Ishikawa (cell line): ENCODE data around the gene TOMM34.

Source experiments
- CEBPB ChIP-seq: IDR thresholded peaks from 2 replicates; pipeline ENCODE4 v1.6.1; 2012
- CREB1 ChIP-seq: IDR thresholded peaks from 2 replicates; pipeline ENCODE4 v1.6.1; 2012; ENCODE audit warnings: low read depth
- EGR1 ChIP-seq: IDR thresholded peaks from 2 replicates; pipeline ENCODE4 v1.6.1; 2012
- EP300 ChIP-seq: IDR thresholded peaks from 2 replicates; pipeline ENCODE4 v1.6.1; 2012; ENCODE audit warnings: borderline replicate concordance
- FOXM1 ChIP-seq: IDR thresholded peaks from 2 replicates; pipeline ENCODE4 v1.6.1; 2012; ENCODE audit warnings: low read depth, borderline replicate concordance
- MAX ChIP-seq: IDR thresholded peaks from 2 replicates; pipeline ENCODE4 v1.6.1; 2012
- NFIC ChIP-seq: IDR thresholded peaks from 2 replicates; pipeline ENCODE4 v1.6.1; 2012
- RAD21 ChIP-seq: IDR thresholded peaks from 2 replicates; pipeline ENCODE4 v1.6.1; 2012; ENCODE audit warnings: low read depth
- TAF1 ChIP-seq: IDR thresholded peaks from 2 replicates; pipeline ENCODE4 v1.6.1; 2012; ENCODE audit warnings: low read depth, mild to moderate bottlenecking
- TCF12 ChIP-seq: IDR thresholded peaks from 2 replicates; pipeline ENCODE4 v1.6.1; 2012; ENCODE audit warnings: low read depth
- TEAD4 ChIP-seq: IDR thresholded peaks from 2 replicates; pipeline ENCODE4 v1.6.1; 2012
- YY1 ChIP-seq: IDR thresholded peaks from 2 replicates; pipeline ENCODE4 v1.6.1; 2012; ENCODE audit warnings: low read depth
- ZBTB7A ChIP-seq: IDR thresholded peaks from 2 replicates; pipeline ENCODE4 v1.6.1; 2012; ENCODE audit warnings: low read depth
- TF ChIP-seq, protein P1 (sequence below): IDR thresholded peaks from 2 replicates; pipeline ENCODE4 v1.6.1; 2012; ENCODE audit warnings: low read depth, mild to moderate bottlenecking
- TF ChIP-seq, protein P2 (sequence below): IDR thresholded peaks from 2 replicates; pipeline ENCODE4 v1.6.1; 2012

Gene TOMM34

GRCh38 chr20:44900231-44900854 lies 59.9 kb downstream of the TOMM34 start:
- no peak for TF ChIP-seq CEBPB
- TF ChIP-seq, protein P1, sequence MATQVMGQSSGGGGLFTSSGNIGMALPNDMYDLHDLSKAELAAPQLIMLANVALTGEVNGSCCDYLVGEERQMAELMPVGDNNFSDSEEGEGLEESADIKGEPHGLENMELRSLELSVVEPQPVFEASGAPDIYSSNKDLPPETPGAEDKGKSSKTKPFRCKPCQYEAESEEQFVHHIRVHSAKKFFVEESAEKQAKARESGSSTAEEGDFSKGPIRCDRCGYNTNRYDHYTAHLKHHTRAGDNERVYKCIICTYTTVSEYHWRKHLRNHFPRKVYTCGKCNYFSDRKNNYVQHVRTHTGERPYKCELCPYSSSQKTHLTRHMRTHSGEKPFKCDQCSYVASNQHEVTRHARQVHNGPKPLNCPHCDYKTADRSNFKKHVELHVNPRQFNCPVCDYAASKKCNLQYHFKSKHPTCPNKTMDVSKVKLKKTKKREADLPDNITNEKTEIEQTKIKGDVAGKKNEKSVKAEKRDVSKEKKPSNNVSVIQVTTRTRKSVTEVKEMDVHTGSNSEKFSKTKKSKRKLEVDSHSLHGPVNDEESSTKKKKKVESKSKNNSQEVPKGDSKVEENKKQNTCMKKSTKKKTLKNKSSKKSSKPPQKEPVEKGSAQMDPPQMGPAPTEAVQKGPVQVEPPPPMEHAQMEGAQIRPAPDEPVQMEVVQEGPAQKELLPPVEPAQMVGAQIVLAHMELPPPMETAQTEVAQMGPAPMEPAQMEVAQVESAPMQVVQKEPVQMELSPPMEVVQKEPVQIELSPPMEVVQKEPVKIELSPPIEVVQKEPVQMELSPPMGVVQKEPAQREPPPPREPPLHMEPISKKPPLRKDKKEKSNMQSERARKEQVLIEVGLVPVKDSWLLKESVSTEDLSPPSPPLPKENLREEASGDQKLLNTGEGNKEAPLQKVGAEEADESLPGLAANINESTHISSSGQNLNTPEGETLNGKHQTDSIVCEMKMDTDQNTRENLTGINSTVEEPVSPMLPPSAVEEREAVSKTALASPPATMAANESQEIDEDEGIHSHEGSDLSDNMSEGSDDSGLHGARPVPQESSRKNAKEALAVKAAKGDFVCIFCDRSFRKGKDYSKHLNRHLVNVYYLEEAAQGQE, result no peak
- no peak for TF ChIP-seq MAX
- no peak for TF ChIP-seq EP300
- no peak for TF ChIP-seq NFIC
- TF ChIP-seq TCF12, result no peak
- TF ChIP-seq FOXM1, result no peak
- TF ChIP-seq CREB1, result no peak
- TF ChIP-seq EGR1, result no peak
- no peak for TF ChIP-seq TAF1
- no peak for TF ChIP-seq ZBTB7A
- TF ChIP-seq RAD21, result no peak
- TF ChIP-seq, protein P2, sequence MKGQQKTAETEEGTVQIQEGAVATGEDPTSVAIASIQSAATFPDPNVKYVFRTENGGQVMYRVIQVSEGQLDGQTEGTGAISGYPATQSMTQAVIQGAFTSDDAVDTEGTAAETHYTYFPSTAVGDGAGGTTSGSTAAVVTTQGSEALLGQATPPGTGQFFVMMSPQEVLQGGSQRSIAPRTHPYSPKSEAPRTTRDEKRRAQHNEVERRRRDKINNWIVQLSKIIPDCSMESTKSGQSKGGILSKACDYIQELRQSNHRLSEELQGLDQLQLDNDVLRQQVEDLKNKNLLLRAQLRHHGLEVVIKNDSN, result no peak
- no peak for TF ChIP-seq YY1
- no peak for TF ChIP-seq TEAD4

GRCh38 chr20:44897133-44897532 lies 63.1 kb downstream of the TOMM34 start:
- TF ChIP-seq MAX (no peak), RAD21 (no peak), CEBPB (no peak), FOXM1 (no peak), EP300 (no peak)

DNA sequence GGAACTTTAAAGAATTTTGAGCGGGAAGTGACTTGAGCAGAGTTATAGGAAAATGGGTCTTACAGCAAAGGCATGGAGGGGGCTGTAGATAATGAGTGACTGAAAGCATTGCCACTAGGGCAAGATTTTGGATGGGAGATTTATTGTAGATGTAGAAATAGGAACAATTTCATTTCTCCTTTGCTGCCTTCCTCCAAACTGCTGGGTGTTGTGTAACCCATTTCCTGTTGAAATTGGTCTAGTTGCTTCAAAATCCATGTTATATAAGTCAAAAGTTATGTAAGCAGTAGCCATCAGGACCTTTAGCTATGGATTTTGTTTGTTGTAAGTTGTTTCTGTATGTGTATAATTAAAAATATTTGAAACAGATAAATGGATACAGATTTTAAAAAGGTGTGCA lies 63.6 kb downstream of the TOMM34 start:
- no peak for TF ChIP-seq ZBTB7A
- TF ChIP-seq TCF12, result no peak
- TF ChIP-seq RAD21, result no peak
- TF ChIP-seq, protein P2, result no peak
- no peak for TF ChIP-seq FOXM1
- TF ChIP-seq EGR1, result no peak
- TF ChIP-seq, protein P1, result no peak
- no peak for TF ChIP-seq NFIC
- no peak for TF ChIP-seq YY1
- TF ChIP-seq CEBPB, result no peak
- no peak for TF ChIP-seq MAX

GRCh38 chr20:44894959-44895358 lies 65.2 kb downstream of the TOMM34 start:
- TF ChIP-seq TCF12 (no peak), MAX (no peak)
